Activated CD4-positive, alpha-beta T cell treated with anti-CD3 and anti-CD28 coated beads, Interleukin-2, Interleukin-4, amounts not matched to agents 100 ng/mL and 50 ng/mL, durations not matched to agents 16 hours and 8 hours (primary cell): ENCODE data around the gene PP2D1.
"Not testable (repeated sequence)": the region's sequence is repeated elsewhere in the genome, so short reads cannot be mapped to it uniquely, and the experiment has no call there.

Experiments
- DNase-seq: peaks from one replicate; pipeline ENCODE4 v3.0.0-alpha.2; 2020; ENCODE audit warnings: low spot score

Gene PP2D1

GRCh38 chr3:20012164-20012563 lies at the start of gene PP2D1:
Gene PP2D1, minus strand, starts transcription at chr3:20012264. Its CDS starts 192 bp downstream, at chr3:20012072.
- DNase-seq: no peak

- DNase-seq: peak; percentile 88
These were observed 49.1 kb upstream of the PP2D1 start for GRCh38 chr3:20060974-20061685.

GRCh38 chr3:20059929-20060328 lies 47.9 kb upstream of the PP2D1 start:
- no peak for DNase-seq

- DNase-seq: no peak
These were observed 45.6 kb upstream of the PP2D1 start for GRCh38 chr3:20057612-20058180.

DNA sequence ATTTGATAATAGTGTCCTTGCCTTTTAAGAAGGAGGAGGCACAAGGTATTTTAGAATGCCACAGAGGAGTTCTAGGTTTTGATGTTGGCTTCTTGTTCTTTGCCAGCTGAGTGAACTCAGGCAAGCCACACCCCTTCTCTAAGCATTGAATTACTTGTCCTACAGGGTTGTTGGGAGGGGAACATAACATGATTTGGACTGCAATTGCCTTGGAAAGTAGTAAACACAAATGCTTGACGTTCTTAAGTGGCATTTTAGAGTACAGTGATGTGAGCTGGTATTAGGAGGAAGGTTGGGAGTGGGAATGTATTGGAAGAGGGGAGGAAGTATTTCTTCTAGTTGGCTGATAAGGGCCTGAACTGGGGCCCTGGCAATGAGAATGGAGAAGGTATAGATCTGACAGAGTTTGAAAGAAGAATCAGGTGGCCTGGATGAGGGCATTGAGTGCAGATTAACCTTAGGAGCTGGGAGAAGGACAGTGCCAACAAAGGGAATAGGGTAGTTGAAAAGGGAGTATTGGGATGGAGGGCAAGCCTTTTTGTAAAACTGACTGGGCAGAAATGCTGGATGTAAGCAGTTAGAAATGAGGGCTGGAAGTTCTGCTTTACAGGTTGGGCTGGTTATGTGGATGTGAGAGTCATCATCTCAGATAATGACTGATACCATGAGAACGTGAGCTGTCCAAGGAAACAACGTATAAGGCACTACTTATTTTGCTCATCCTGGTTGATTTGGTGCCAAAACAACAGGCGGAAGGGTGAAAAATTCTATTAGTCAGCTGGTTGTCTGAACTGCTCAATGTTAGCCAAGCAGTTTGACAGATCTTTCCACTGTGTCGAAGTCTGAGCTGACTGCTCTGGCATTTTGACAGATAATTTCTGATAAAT lies 44.9 kb upstream of the PP2D1 start:
- DNase-seq: peak; percentile 91

- DNase-seq: no peak
These were observed 43.8 kb upstream of the PP2D1 start for GRCh38 chr3:20055842-20056241.

- DNase-seq: peak; percentile 60
These were observed 43.1 kb upstream of the PP2D1 start for GRCh38 chr3:20055020-20055775.

DNA sequence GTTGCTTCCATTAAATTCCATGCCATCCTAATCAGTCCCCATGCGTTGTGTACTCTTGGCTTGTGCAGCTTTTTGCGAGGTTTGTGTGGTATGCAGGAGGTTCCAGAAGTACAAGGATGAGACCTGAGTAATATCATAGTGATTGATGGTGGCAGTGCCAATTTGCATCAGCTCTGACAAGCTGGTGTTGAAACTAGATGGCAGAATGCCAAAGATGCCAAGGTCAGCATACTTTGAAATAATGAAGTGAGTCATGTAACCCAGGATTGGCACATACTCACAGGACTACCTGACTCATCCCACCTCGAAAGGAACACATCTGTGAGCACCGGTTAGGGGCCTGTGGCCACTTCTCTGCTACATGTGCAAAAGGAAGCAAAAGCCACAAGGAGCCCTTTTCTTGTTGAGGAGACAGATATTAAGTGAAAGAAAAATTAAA lies 42.5 kb upstream of the PP2D1 start:
- peak; percentile 98 for DNase-seq

- DNase-seq: no peak
These were observed 40.8 kb upstream of the PP2D1 start for GRCh38 chr3:20052851-20053250.

GRCh38 chr3:20051123-20051806 lies 39.2 kb upstream of the PP2D1 start:
- DNase-seq: no peak

GRCh38 chr3:20047976-20048883 lies 36.2 kb upstream of the PP2D1 start:
- no peak for DNase-seq

DNA sequence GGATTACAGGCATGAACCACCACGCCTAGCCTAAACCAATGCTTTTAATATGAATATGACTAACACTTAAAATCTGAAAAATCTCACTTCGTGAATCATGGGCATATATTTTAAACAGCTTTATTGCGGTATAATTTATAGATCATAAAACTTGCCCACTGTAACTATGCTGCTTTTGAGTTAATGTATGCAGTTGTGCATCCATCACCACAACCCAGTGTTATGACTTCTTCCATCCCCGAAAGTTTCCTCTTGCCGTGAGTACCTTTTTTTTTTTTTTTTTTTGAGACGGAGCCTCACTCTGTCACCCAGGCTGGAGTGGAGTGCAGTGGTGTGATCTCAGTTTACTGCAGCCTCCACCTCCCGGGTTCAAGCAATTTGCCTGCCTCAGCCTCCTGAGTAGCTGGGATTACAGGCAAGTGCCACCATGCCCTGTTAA lies 35.3 kb upstream of the PP2D1 start:
- DNase-seq: no peak

DNA sequence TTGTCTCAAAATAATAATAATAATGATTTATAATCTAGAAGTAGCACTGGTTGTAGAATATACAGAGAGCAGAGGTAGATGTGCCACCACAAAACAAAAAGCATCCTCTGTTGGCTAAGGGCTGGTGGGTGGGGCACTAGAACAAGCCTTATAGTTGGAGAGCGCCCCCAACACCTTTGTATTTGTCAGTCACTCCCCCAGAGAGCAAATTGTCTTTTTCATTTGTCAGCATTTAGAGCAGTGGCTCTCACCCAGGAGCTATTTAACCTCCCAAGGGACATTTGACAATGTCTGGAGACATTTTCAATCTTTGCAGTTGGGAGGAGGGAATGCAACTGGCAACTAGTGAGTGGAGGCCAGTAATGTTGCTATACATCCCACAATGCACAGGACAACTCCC lies 34.5 kb upstream of the PP2D1 start:
- no peak for DNase-seq

DNA sequence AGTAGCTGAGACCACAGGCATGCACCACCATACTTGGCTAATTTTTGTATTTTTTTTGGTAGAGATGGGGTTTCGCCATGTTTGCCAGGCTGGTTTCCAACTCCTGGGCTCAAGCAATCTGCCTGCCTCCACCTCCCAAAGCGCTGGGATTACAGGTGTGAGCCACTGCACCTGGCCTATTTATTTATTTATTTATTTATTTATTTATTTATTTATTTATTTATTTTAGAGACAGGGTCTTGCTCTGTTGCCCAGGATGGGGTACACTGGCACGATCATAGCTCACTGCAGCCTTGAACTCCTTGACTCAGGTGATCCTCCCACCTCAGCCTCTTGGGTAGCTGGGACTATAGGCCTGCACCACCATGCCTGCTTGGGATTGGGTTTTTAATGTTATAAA lies 33.1 kb upstream of the PP2D1 start:
- DNase-seq: not testable (repeated sequence)

- DNase-seq: no peak
These were observed 31.8 kb upstream of the PP2D1 start for GRCh38 chr3:20043825-20044224.

DNA sequence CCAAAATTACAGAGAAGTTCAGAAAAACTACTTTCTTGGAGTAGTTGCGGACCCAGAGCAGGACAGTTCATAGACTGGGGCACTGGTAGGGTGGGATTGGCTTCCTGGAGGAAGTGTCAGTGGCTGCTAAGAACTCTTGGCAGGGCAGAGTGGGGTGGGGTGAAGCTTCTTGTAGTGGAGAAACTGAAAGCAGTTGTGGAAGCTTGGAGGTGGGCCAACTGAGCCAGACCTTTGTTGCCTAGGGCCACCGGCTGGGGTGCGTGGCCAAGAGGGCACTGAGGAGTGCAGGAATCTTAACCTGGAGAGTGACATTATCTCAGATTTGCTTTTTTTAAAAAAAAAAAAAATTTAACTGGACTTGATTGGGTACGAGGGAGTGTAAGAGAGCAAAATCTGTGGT lies 31.3 kb upstream of the PP2D1 start:
- peak; percentile 54 for DNase-seq

DNA sequence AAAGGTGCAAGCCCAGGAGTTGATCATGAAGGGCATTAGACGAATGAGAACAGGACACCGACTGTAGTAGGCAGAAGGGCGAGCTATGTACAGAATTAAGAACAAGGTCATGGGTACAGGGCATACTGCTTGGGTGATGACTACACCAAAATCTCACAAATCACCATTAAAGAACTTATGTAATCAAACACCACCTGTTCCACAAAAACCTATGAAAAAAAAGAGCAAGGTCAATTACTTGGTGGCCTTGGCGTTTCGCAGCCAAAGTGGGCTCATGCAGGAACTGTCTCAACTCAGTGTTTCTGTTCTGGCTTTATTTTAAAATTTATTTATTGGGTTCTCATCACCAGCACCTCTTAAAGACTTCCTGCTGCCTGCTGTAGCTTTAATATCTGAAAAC lies 30.3 kb upstream of the PP2D1 start:
- no peak for DNase-seq

DNA sequence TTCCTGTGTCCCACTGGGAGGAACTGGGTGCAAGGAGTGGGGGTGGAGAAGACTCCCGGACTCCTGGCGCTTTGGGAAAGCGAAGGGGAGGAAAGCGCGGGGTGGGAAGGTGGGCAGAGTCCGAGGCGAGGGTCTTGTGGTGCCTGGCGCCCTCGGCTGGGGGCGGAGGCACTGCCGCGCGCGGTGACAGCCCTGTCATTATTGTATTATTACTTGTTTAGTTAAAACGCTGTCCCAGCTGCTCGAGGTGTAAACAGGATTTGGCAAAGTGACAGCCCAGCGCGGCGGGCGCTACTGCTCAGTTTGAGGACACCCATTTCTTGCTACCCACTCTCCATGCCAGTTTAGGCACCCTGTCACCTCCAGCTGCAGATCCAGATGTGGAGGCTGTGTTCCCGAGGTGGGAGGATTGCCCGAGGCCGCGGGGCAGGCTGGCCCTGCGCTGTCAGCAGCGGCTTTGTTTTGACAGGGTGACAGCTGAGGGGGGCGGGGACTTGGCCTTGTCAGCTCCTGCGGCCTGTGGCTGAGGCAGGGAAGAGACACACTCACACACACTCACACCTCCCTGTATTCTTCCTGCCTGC lies 29.2 kb upstream of the PP2D1 start:
- peak; percentile 80 for DNase-seq

- DNase-seq: peak; percentile 78
These were observed 28.6 kb upstream of the PP2D1 start for GRCh38 chr3:20040548-20041196.
